Muscle of back (tissue), 11 donors: Measurements from ENCODE around the gene ANKRD13C. TPM values are rescaled to one million over a fixed set of nuclear protein-coding genes. Genes with fewer than 3 reads are reported as not detected.
A peak's percentile ranks its signal among the peaks of the same experiment; 100 is the strongest.

Experiments used
- DNase-seq, 3 donors: peaks; one replicate each; pipeline versions ENCODE4 v3.0.0 to v3.0.0-alpha.2; 2013
- polyA plus RNA-seq, 10 donors: library from polyadenylated mRNA; unstranded; fragments of 120-200 nt; gene quantifications; one replicate each; pipeline ENCODE4 v1.2.1, GENCODE V29; 2013; ENCODE audit not compliant: insufficient read length in 10 of 10

The ANKRD13C gene
- polyA plus RNA-seq, 10 donors = 15.4 to 22.3 (median 19.0) TPM

DNA sequence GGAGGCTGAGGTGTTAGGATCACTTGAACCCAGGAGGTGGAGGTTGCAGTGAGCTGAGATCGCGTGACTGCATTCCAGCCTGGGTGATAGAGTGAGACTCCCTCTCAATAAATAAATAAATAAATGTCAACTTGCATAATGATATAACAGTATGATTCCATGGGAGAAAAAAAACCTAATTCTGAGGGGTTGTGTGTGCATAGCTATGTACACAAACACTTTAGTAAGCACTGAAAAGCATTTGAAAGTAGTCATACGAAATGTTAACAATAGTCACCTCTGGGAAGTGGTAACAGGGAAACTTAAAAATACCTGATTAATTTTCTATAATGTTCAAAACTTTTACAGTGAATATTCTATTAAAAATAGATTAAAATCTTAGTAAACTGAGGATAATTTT lies 43.2 kb downstream of the ANKRD13C start:
- DNase-seq = no peak

DNA sequence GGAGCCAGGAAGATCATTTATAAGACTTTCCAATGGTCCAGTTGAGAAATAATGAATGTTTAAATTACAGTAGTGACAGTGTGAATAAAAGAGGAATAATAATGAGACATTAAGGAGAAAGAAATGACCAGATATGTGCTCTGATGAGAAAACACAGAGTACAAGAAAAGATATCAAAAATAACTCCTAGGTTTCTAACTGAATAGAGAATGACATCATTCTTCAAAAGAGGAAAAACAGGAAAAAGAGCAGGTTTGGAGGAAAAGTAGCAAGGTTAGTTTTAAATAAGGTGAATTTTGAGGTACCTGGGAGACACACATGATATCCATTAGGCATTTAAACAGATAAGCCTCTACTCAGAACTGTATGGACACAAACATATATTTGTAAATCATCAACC lies 55.0 kb downstream of the ANKRD13C start:
- no peak for DNase-seq

GRCh38 chr1:70295749-70296148 lies 58.8 kb downstream of the ANKRD13C start:
- DNase-seq = no peak

GRCh38 chr1:70293186-70293843 lies 61.2 kb downstream of the ANKRD13C start:
- no peak for DNase-seq

DNA sequence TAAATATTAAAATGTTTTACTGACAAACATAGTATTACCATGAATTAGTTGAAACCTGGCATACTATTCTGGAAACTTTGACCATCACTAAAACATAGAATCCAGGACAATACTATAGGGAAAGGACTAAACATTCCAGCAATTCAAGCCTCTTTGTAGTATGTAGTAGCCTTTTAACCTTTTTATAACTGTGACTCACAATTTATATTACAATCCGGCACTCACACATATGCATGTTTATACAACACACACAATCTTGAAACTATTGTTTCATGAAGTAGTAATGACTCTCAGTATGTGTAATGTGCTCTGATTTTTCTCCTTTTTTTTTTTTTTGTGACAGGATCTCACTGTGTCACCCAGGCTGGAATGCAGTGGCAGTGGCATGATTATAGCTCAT lies 64.3 kb downstream of the ANKRD13C start:
- peak; percentile 8 to 39 (median 33) for DNase-seq

- peak in 1 of 3 donors; percentile 26 for DNase-seq
These were observed 66.4 kb downstream of the ANKRD13C start for GRCh38 chr1:70288166-70288565.

GRCh38 chr1:70286453-70286852 lies 68.1 kb downstream of the ANKRD13C start:
- DNase-seq = no peak

GRCh38 chr1:70284366-70284765 lies 70.2 kb downstream of the ANKRD13C start:
- DNase-seq = no peak

DNA sequence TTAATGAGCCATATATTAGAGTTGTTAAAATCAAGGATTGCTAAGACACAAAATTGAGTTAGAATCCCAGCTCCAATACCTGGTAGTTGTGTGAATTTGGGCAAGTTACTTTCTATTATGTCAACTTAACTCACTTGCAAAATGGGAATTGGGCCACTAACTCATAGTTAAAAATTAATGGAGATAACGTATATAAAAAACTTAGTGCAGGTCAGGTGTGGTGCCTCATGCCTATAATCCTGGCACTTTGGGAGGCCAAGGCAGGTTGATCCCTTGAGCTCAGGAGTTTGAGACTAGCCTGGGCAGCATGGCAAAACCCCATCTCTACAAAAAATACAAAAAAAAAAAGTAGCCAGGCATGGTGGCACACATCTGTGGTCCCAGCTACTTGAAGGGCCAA lies 75.8 kb downstream of the ANKRD13C start:
- no peak for DNase-seq

DNA sequence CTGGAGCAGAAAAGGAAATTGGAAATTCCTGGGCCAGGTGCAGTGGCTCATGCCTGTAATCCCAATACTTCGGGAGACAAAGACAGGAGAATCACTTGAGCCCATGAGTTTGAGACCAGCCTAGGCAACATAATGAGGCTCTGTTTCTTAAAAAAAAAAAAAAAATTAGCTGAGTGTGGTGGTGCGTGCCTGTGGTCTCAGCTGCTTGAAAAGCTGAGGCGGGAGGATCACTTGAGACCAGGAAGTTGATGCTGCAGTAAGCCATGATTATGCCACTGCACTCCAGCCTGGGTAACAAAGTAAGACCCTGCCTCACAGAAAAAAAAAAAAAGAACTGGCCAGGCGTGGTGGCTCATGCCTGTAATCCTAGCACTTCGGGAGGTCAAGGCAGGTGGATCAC lies 76.6 kb downstream of the ANKRD13C start:
- no peak for DNase-seq

- no peak for DNase-seq
These were observed 88.6 kb downstream of the ANKRD13C start for GRCh38 chr1:70265946-70266345.

- DNase-seq = no peak
These were observed 89.7 kb downstream of the ANKRD13C start for GRCh38 chr1:70264839-70265238.

DNA sequence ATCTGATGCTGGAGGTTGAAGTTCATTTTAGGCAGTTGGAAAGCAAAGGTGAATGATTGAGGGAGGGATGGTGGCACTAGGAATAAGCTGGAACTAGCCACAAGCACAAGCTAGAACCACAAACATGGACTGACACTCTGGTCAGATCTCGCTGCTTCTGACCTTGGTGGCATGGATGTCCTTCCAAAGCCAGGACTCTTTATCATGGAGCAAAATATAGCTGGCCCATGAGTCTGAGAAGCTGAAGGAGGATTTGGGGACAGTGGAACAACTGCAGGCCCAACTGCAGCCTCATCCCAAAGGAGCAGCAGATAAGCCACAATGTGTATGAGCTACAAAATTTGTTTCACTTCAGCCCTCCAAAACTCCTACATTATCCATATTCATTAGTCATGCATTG lies 97.9 kb downstream of the ANKRD13C start:
- DNase-seq = no peak

GRCh38 chr1:70248729-70249128 lies 105.8 kb downstream of the ANKRD13C start:
- DNase-seq = no peak

DNA sequence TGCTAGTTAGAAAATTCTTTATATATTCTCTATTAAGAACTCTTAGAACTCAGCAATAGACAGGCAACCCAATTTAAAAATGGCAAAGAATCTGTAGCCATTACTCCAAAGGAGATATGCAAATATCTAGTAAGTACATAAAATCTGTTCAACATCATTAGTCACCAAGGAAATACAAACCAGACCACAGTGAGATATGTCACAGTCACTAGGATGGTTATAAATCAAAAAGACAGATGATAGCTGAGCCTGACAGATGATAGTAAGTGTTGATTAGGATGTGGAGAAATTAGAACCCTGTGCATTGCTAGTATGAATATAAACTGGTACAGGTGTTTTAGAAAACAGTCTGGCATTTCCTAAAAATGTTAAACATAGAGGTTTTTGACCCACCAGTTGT lies 106.8 kb downstream of the ANKRD13C start:
- no peak for DNase-seq

GRCh38 chr1:70247122-70247521 lies 107.4 kb downstream of the ANKRD13C start:
- DNase-seq = no peak

DNA sequence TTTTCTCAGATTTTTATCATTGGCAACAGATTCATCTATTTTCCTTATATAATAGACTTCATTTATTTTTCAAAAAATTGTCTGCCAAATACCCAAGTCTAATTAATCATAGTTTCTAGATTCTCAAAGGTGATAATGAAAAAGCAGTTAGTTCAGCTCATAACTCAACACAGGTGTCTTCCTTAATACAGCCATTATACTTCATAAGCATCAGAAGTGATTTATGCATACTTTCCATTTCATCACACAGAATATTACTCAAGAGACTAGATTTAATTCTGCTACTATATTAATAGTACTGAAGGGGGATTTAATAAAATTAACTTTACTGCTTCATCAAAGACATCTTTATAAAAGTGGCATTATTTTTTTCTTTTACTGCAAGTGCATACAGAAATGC lies 114.6 kb downstream of the ANKRD13C start:
- no peak for DNase-seq

- DNase-seq = no peak
These were observed 119.8 kb downstream of the ANKRD13C start for GRCh38 chr1:70234733-70235132.

GRCh38 chr1:70231475-70231874 lies 123.0 kb downstream of the ANKRD13C start:
- no peak for DNase-seq

DNA sequence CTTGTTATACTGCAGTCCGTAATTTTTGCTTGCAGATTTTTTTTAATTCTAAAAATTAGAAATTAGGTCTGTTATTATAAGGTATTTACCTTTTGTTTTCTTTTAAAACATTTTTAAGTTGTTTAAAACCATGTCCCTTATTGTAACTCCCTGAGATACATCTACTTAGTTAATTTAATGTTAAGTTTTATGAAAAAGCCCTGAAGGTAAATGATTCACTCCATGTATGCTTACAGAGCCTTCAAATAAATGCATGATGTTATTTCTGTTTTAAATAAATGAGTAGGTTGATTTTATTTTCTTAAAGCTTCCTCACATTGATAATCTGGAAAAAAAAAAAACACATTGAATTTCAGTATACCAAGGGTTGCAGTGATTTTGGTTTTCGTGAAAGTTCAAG lies 125.9 kb downstream of the ANKRD13C start:
- DNase-seq = no peak

GRCh38 chr1:70227439-70227838 lies 127.1 kb downstream of the ANKRD13C start:
- no peak for DNase-seq

DNA sequence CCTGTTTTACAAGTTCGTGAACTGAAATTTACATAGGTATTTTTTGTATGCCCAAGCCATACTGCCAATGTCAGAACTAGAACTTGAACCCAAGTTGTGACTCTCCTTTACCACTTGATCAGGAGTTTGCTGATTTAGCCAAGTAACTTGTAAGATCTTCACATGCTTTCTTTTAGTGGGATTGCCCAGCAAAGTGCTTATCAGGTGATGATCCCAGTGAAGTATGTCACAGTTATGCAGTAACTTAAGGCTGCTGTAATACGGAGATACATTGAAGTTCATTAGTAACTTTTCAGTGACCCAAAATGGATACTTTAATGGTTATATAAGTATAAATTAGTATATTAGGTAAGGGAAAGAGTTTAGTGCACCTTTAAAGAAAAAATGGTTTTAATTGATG lies 129.6 kb downstream of the ANKRD13C start:
- no peak for DNase-seq

GRCh38 chr1:70222716-70223235 lies 131.7 kb downstream of the ANKRD13C start:
- no peak for DNase-seq
